ENCODE measurements around the gene ARVCF. TPM values are rescaled to one million over a fixed set of nuclear protein-coding genes. Genes with fewer than 3 reads are reported as not detected.

The ARVCF gene
- total and polyA plus RNA-seq, 9 of the 15 experiments (the other 6 are each of a cell fraction or from before 2014, with no cell fraction given), result 0.03 to 97.4 (median 15.6) TPM

DNA sequence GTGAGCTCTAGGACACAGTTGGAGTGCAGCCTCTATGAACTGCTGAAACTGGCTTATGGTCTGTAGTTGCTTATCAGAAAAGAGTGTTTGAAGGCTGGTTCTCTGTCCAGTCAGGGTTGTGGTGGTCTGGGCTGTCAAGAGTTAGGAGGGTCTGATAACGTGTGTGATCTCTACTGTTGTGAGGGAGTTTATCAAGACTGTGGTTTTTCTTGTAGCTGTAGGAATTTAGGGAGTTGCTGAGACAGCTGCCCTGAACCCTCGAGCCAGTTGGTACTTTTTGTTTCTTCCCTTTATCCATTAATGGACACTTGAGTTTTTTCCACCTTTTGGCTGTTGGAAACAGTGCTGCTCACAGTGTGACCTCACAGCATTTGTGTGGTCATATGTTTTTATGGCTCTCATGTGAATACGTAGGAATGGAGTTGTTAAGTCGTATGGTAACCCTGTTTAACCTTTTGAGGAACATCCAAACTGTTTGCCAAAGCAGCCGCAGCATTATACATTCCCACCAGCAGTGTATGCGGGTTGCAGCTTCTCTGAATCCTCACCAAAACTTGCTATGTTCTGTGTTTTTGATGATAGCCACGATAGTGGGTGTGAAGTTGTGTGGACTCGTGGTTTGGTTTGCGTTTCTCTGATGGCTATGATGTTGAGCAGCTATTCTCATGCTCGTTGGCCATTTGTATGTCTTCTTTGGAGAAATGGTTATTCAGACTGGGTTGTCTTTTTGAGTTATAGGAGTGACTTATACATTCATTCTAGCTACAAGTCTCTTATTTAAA is 42.6 kb upstream of the ARVCF start (continued):
- TF ChIP-seq, protein P1, sequence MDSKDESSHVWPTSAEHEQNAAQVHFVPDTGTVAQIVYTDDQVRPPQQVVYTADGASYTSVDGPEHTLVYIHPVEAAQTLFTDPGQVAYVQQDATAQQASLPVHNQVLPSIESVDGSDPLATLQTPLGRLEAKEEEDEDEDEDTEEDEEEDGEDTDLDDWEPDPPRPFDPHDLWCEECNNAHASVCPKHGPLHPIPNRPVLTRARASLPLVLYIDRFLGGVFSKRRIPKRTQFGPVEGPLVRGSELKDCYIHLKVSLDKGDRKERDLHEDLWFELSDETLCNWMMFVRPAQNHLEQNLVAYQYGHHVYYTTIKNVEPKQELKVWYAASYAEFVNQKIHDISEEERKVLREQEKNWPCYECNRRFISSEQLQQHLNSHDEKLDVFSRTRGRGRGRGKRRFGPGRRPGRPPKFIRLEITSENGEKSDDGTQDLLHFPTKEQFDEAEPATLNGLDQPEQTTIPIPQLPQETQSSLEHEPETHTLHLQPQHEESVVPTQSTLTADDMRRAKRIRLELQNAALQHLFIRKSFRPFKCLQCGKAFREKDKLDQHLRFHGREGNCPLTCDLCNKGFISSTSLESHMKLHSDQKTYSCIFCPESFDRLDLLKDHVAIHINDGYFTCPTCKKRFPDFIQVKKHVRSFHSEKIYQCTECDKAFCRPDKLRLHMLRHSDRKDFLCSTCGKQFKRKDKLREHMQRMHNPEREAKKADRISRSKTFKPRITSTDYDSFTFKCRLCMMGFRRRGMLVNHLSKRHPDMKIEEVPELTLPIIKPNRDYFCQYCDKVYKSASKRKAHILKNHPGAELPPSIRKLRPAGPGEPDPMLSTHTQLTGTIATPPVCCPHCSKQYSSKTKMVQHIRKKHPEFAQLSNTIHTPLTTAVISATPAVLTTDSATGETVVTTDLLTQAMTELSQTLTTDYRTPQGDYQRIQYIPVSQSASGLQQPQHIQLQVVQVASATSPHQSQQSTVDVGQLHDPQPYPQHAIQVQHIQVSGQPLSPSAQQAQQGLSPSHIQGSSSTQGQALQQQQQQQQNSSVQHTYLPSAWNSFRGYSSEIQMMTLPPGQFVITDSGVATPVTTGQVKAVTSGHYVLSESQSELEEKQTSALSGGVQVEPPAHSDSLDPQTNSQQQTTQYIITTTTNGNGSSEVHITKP (IDR thresholded peaks at IDR 0.05; ENCODE audit: partially characterized antibody), result no peak
- TF ChIP-seq KAT2B (IDR thresholded peaks at IDR 0.05; ENCODE audit: low read depth, low read length) (peak; percentile 42), GATA2 (CRISPR knock-in tag; IDR thresholded peaks at IDR 0.05) (no peak), NFE2 (IDR thresholded peaks at IDR 0.05; ENCODE audit: low read depth) (no peak; the same call in 1 of the 2 replicates), SMC3 (conservative IDR thresholded peaks at IDR 0.05; ENCODE audit: insufficient read depth, low read depth, low read length) (0 out of 2 replicates have a peak, but pooled peaks have one; percentile 21), MEIS2 (IDR thresholded peaks at IDR 0.05; ENCODE audit: partially characterized antibody) (peak; percentile 76), LCOR (CRISPR knock-in tag; IDR thresholded peaks at IDR 0.05) (no peak), ZNF766 (CRISPR knock-in tag; conservative IDR thresholded peaks at IDR 0.05) (peak; percentile 82; the same call in 1 of the 2 replicates)
- TF ChIP-seq, protein P2, sequence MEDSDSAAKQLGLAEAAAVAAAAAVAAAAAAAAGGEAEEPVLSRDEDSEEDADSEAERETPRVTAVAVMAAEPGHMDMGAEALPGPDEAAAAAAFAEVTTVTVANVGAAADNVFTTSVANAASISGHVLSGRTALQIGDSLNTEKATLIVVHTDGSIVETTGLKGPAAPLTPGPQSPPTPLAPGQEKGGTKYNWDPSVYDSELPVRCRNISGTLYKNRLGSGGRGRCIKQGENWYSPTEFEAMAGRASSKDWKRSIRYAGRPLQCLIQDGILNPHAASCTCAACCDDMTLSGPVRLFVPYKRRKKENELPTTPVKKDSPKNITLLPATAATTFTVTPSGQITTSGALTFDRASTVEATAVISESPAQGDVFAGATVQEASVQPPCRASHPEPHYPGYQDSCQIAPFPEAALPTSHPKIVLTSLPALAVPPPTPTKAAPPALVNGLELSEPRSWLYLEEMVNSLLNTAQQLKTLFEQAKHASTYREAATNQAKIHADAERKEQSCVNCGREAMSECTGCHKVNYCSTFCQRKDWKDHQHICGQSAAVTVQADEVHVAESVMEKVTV (CRISPR knock-in tag; IDR thresholded peaks at IDR 0.05), result no peak
- TF ChIP-seq, protein P3, sequence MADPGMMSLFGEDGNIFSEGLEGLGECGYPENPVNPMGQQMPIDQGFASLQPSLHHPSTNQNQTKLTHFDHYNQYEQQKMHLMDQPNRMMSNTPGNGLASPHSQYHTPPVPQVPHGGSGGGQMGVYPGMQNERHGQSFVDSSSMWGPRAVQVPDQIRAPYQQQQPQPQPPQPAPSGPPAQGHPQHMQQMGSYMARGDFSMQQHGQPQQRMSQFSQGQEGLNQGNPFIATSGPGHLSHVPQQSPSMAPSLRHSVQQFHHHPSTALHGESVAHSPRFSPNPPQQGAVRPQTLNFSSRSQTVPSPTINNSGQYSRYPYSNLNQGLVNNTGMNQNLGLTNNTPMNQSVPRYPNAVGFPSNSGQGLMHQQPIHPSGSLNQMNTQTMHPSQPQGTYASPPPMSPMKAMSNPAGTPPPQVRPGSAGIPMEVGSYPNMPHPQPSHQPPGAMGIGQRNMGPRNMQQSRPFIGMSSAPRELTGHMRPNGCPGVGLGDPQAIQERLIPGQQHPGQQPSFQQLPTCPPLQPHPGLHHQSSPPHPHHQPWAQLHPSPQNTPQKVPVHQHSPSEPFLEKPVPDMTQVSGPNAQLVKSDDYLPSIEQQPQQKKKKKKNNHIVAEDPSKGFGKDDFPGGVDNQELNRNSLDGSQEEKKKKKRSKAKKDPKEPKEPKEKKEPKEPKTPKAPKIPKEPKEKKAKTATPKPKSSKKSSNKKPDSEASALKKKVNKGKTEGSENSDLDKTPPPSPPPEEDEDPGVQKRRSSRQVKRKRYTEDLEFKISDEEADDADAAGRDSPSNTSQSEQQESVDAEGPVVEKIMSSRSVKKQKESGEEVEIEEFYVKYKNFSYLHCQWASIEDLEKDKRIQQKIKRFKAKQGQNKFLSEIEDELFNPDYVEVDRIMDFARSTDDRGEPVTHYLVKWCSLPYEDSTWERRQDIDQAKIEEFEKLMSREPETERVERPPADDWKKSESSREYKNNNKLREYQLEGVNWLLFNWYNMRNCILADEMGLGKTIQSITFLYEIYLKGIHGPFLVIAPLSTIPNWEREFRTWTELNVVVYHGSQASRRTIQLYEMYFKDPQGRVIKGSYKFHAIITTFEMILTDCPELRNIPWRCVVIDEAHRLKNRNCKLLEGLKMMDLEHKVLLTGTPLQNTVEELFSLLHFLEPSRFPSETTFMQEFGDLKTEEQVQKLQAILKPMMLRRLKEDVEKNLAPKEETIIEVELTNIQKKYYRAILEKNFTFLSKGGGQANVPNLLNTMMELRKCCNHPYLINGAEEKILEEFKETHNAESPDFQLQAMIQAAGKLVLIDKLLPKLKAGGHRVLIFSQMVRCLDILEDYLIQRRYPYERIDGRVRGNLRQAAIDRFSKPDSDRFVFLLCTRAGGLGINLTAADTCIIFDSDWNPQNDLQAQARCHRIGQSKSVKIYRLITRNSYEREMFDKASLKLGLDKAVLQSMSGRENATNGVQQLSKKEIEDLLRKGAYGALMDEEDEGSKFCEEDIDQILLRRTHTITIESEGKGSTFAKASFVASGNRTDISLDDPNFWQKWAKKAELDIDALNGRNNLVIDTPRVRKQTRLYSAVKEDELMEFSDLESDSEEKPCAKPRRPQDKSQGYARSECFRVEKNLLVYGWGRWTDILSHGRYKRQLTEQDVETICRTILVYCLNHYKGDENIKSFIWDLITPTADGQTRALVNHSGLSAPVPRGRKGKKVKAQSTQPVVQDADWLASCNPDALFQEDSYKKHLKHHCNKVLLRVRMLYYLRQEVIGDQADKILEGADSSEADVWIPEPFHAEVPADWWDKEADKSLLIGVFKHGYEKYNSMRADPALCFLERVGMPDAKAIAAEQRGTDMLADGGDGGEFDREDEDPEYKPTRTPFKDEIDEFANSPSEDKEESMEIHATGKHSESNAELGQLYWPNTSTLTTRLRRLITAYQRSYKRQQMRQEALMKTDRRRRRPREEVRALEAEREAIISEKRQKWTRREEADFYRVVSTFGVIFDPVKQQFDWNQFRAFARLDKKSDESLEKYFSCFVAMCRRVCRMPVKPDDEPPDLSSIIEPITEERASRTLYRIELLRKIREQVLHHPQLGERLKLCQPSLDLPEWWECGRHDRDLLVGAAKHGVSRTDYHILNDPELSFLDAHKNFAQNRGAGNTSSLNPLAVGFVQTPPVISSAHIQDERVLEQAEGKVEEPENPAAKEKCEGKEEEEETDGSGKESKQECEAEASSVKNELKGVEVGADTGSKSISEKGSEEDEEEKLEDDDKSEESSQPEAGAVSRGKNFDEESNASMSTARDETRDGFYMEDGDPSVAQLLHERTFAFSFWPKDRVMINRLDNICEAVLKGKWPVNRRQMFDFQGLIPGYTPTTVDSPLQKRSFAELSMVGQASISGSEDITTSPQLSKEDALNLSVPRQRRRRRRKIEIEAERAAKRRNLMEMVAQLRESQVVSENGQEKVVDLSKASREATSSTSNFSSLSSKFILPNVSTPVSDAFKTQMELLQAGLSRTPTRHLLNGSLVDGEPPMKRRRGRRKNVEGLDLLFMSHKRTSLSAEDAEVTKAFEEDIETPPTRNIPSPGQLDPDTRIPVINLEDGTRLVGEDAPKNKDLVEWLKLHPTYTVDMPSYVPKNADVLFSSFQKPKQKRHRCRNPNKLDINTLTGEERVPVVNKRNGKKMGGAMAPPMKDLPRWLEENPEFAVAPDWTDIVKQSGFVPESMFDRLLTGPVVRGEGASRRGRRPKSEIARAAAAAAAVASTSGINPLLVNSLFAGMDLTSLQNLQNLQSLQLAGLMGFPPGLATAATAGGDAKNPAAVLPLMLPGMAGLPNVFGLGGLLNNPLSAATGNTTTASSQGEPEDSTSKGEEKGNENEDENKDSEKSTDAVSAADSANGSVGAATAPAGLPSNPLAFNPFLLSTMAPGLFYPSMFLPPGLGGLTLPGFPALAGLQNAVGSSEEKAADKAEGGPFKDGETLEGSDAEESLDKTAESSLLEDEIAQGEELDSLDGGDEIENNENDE (IDR thresholded peaks at IDR 0.05; ENCODE audit: low read depth, low read length), result peak; percentile 83

Measured in K562 (cell line).